Measurements from ENCODE around the gene MAST2. TPM values are rescaled to one million over a fixed set of nuclear protein-coding genes. Genes with fewer than 3 reads are reported as not detected.
"Not testable (repeated sequence)": the region's sequence is repeated elsewhere in the genome, so short reads cannot be mapped to it uniquely, and the experiment has no call there.

MAST2 gene
- total RNA-seq, 3 donors from 2014 or later, result 90.0 to 158 (median 100.0) TPM

DNA sequence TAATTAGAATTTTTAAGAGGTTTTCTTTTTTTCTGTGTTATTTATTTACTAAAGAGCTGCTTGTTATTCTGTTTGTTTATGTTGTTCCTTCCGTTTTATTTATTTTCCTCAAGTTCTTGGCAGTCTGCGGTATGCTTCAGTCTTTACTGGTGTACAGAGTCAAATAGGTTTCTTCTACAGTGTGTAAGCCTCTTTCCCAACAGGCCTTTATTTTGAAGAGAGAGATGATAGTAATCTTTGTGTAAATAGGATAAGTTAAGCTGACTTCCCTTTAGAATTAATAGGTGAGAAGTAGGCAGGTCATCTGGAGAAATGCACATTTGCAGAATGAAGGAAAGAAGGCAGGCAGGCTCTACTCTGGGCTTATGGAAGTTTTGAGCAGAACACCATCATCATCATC is 23.8 kb downstream of the MAST2 start:
- Histone ChIP-seq H3K9me3 (no peaks in the 10 kb centered on the region), H3K4me1 (ENCODE audit: low read depth) (peaks cover 3% of the 10 kb centered on the region), H3K4me3 (no peak overlapping the region), H3K36me3 (ENCODE audit: low read depth) (no peaks in the 10 kb centered on the region)
- no peak for DNase-seq
- TF ChIP-seq, protein P1, sequence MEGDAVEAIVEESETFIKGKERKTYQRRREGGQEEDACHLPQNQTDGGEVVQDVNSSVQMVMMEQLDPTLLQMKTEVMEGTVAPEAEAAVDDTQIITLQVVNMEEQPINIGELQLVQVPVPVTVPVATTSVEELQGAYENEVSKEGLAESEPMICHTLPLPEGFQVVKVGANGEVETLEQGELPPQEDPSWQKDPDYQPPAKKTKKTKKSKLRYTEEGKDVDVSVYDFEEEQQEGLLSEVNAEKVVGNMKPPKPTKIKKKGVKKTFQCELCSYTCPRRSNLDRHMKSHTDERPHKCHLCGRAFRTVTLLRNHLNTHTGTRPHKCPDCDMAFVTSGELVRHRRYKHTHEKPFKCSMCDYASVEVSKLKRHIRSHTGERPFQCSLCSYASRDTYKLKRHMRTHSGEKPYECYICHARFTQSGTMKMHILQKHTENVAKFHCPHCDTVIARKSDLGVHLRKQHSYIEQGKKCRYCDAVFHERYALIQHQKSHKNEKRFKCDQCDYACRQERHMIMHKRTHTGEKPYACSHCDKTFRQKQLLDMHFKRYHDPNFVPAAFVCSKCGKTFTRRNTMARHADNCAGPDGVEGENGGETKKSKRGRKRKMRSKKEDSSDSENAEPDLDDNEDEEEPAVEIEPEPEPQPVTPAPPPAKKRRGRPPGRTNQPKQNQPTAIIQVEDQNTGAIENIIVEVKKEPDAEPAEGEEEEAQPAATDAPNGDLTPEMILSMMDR (IDR thresholded peaks at IDR 0.05), result no peak
- intact Hi-C loops (cut with DNase I, micrococcal nuclease), result no loop called here
- ATAC-seq, result no peak

DNA sequence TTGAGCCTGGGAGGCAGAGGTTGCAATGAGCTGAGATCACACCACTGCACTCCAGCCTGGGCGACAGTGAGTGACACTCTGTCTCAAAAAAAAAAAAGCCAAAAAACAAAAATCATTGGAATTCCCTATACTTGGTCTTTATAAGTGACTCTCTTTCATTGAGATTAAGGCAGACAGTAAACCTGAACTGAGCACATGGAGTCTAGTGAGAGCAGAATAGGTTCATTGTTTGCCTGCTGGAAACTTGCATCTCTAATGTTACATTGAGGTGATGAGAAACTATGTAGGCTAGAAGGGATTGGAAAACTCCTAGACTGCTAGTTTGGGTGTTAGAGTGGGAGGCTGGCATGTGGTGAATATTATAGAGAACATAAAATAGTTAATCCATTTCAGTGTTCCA is 25.4 kb downstream of the MAST2 start:
- TF ChIP-seq, protein P1 (IDR thresholded peaks at IDR 0.05), result no peak
- no peak for DNase-seq
- no peaks in the 10 kb centered on the region for H3K4me1 ChIP-seq (ENCODE audit: low read depth)
- H3K36me3 ChIP-seq (ENCODE audit: low read depth), result no peaks in the 10 kb centered on the region
- no peaks in the 10 kb centered on the region for H3K9me3 ChIP-seq
- ATAC-seq, result no peak
- no peak overlapping the region for H3K4me3 ChIP-seq
- intact Hi-C loops (cut with DNase I, micrococcal nuclease), result no loop called here

DNA sequence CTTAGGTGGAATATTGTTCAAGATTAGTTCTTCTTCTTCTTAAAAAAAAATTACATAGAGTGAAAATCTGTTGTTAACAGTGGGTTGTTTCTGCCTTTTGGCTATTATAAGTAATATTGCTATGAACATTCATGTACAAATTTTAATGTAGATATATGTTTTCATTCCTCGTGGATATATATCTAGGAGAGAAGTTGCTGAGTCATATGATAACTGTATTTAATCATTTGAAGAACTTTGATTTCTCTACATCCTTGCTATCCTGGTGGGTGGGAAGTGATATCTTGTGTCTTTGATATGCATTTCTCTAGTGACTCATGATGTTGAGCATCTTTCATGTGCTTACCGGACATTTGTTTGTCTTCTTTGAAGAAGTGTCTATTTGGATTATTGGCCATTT is 29.9 kb downstream of the MAST2 start:
- no peaks in the 10 kb centered on the region for H3K9me3 ChIP-seq
- DNase-seq (no peak), ATAC-seq (no peak)
- intact Hi-C loops (cut with DNase I, micrococcal nuclease), result no loop called here
- TF ChIP-seq, protein P1 (IDR thresholded peaks at IDR 0.05), result no peak
- H3K36me3 ChIP-seq (ENCODE audit: low read depth), result no peaks in the 10 kb centered on the region
- peaks cover 2% of the 10 kb centered on the region for H3K4me1 ChIP-seq (ENCODE audit: low read depth)
- no peak overlapping the region for H3K4me3 ChIP-seq

DNA sequence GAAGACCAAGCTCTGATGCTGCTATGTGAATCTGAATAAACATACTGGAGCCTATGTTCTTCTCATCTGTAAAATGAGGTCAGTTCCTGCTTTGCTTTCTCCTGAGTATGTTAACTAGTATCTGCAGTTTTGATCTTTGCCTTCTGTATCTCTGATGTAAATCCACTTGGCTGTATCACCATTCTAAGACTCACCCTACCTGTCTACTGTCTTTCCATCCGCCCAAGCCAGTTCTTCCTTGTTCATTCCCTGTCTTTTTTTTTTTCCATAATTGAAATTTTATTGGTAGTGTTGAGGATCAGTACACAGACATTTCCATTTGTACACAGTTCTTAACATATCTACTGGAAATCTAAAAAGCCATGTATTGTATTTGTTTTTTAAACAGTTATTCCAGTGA is 31.3 kb downstream of the MAST2 start:
- Histone ChIP-seq H3K9me3 (no peaks in the 10 kb centered on the region), H3K4me3 (no peak overlapping the region), H3K36me3 (ENCODE audit: low read depth) (no peaks in the 10 kb centered on the region), H3K4me1 (ENCODE audit: low read depth) (peaks cover 2% of the 10 kb centered on the region)
- DNase-seq (no peak), ATAC-seq (no peak)
- TF ChIP-seq, protein P1 (IDR thresholded peaks at IDR 0.05), result no peak
- intact Hi-C loops (cut with DNase I, micrococcal nuclease), result no loop called here

DNA sequence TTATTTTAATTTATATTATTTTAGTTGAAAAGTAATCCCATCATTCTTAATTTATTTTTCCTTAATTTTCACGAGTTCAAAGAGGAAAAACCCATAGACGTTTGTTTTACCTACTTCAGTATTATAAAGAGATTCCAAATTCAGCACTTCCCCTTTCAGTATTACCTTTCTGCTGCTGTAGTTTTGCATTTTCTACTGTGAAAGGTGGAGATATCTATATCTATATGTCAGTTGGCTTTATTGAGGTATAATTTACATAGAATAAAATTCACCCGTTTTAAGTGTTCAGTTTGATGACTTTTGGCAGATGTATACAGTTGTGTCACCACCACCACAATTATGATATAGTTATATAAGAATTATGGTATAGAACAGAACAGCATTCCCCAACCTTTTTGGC is 33.0 kb downstream of the MAST2 start:
- DNase-seq (no peak), ATAC-seq (no peak)
- no peaks in the 10 kb centered on the region for H3K9me3 ChIP-seq
- intact Hi-C loops (cut with DNase I, micrococcal nuclease), result no loop called here
- no peak overlapping the region for H3K4me3 ChIP-seq
- TF ChIP-seq, protein P1 (IDR thresholded peaks at IDR 0.05), result no peak
- peaks cover 2% of the 10 kb centered on the region for H3K4me1 ChIP-seq (ENCODE audit: low read depth)
- H3K36me3 ChIP-seq (ENCODE audit: low read depth), result no peaks in the 10 kb centered on the region

DNA sequence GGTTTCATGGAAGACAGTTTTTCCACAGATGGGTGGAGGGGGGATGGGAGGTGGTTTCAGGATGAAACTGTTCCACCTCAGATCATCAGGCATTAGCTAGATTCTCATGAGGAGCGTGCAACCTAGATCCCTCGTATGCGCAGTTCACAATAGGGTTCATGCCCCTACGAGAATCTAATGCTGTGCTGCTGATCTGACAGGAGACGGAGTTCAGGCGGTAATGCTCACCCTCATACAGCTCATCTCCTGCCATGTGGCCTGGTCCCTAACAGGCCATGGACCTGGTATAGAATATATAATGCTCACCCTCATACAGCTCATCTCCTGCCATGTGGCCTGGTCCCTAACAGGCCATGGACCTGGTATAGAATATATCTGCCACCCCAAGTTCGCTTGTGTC is 33.4 kb downstream of the MAST2 start:
- DNase-seq; H3K4me3 ChIP-seq; H3K9me3 ChIP-seq; intact Hi-C loops (cut with DNase I, micrococcal nuclease); ATAC-seq; H3K4me1 ChIP-seq (ENCODE audit: low read depth); H3K36me3 ChIP-seq (ENCODE audit: low read depth): not testable (repeated sequence)

DNA sequence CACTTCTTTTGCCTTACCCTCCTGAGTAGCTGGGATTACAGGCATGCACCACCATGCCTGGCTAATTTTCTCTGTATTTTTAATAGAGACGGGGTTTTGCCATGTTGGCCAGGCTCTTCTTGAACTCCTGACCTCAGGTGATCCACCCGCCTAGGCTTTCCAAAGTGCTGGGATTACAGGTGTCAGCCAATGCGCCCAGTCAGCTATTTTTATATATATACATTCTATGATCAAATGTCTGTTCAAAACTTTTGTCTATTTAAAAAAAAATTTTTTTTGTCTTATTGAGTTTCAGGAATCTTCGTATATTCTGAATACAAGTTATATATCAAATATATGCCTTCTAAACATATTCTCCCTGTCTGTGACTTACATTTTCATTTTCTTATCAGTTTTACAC is 34.9 kb downstream of the MAST2 start:
- DNase-seq; H3K4me3 ChIP-seq; H3K4me1 ChIP-seq (ENCODE audit: low read depth); ATAC-seq; H3K9me3 ChIP-seq; intact Hi-C loops (cut with DNase I, micrococcal nuclease); H3K36me3 ChIP-seq (ENCODE audit: low read depth): not testable (repeated sequence)
